ENCODE results near the gene AGPAT4. TPM values are rescaled to one million over a fixed set of nuclear protein-coding genes. Genes with fewer than 3 reads are reported as not detected.
A peak's percentile ranks its signal among the peaks of the same experiment; 100 is the strongest.

The AGPAT4 gene
- total and polyA plus RNA-seq, 2 donors (not counting 3 experiments of a cell fraction or from before 2014, with no cell fraction given), result 10.2 to 15.2 TPM

- Histone ChIP-seq H3K4me1 (ENCODE audit: control insufficient read depth, extremely low read depth, insufficient read depth, low read length) (no peaks in the 10 kb centered on the region), H3K36me3 (ENCODE audit: control insufficient read depth in 2 of 2, extremely low read depth in 1 of 2, insufficient read depth in 2 of 2, low read length in 2 of 2) (no peaks in the 10 kb centered on the region), H3K9ac (replicated peaks; ENCODE audit: extremely low read depth, insufficient read depth, low read length) (no peak overlapping the region), H4K20me1 (replicated peaks; ENCODE audit: control insufficient read depth, extremely low read depth, insufficient read depth, low read length) (no peaks in the 10 kb centered on the region), H3K27me3 (ENCODE audit: control insufficient read depth in 2 of 2, insufficient read depth in 2 of 2, low read length in 2 of 2) (no peaks in the 10 kb centered on the region), H3K4me3 (replicated peaks in 1 of 3; ENCODE audit: insufficient read depth in 1 of 3, low read depth in 1 of 3, low read length in 3 of 3) (no peak overlapping the region), H3K9me3 (replicated peaks; ENCODE audit: control insufficient read depth, insufficient read depth, low read length) (no peaks in the 10 kb centered on the region), H3K27ac (ENCODE audit: insufficient read depth, low read depth, low read length) (no peak overlapping the region), H3K4me2 (ENCODE audit: insufficient read depth, low read length) (no peak overlapping the region), H2AFZ (ENCODE audit: low read depth, low read length) (no peak overlapping the region), H3K79me2 (ENCODE audit: control insufficient read depth, insufficient read depth, low read length) (no peaks in the 10 kb centered on the region), H3K9me1 (replicated peaks; ENCODE audit: control insufficient read depth, extremely low read depth, insufficient read depth, low read length) (no peaks in the 10 kb centered on the region)
- no peak for TF ChIP-seq EZH2 (IDR thresholded peaks at IDR 0.05; ENCODE audit: borderline replicate concordance, low read depth, low read length, severe bottlenecking)
- ChIA-PET CTCF (no interaction called here), POLR2A (no interaction called here)
- no TSS peak for BruUV-seq (replicated peaks)
- dilution Hi-C loops (cut with MboI; ENCODE audit: extremely low pct_ligation_motif_present, low sequenced_read_pairs), result no loop called here
- FAIRE-seq (no peak), DNase-seq (ENCODE audit: low read depth, low spot score) (no peak)
- intact Hi-C loops (cut with micrococcal nuclease), result no loop called here
Observed at GRCh38 chr6:161188547-161189465, 85.1 kb downstream of the AGPAT4 start.

GRCh38 chr6:161186173-161186769, 87.6 kb downstream of the AGPAT4 start:
- Histone ChIP-seq H3K4me2 (ENCODE audit: insufficient read depth, low read length) (no peak overlapping the region), H3K9me3 (replicated peaks; ENCODE audit: control insufficient read depth, insufficient read depth, low read length) (no peaks in the 10 kb centered on the region), H3K9ac (replicated peaks; ENCODE audit: extremely low read depth, insufficient read depth, low read length) (no peak overlapping the region), H3K9me1 (replicated peaks; ENCODE audit: control insufficient read depth, extremely low read depth, insufficient read depth, low read length) (no peaks in the 10 kb centered on the region), H3K36me3 (ENCODE audit: control insufficient read depth in 2 of 2, extremely low read depth in 1 of 2, insufficient read depth in 2 of 2, low read length in 2 of 2) (no peaks in the 10 kb centered on the region), H4K20me1 (replicated peaks; ENCODE audit: control insufficient read depth, extremely low read depth, insufficient read depth, low read length) (no peaks in the 10 kb centered on the region), H3K4me1 (ENCODE audit: control insufficient read depth, extremely low read depth, insufficient read depth, low read length) (no peaks in the 10 kb centered on the region), H3K27ac (ENCODE audit: insufficient read depth, low read depth, low read length) (no peak overlapping the region), H3K27me3 (ENCODE audit: control insufficient read depth in 2 of 2, insufficient read depth in 2 of 2, low read length in 2 of 2) (no peaks in the 10 kb centered on the region), H3K4me3 (replicated peaks in 1 of 3; ENCODE audit: insufficient read depth in 1 of 3, low read depth in 1 of 3, low read length in 3 of 3) (no peak overlapping the region), H3K79me2 (ENCODE audit: control insufficient read depth, insufficient read depth, low read length) (no peaks in the 10 kb centered on the region), H2AFZ (ENCODE audit: low read depth, low read length) (no peak overlapping the region)
- FAIRE-seq (no peak), DNase-seq (ENCODE audit: low read depth, low spot score) (no peak)
- intact Hi-C loops (cut with micrococcal nuclease), result no loop called here
- dilution Hi-C loops (cut with MboI; ENCODE audit: extremely low pct_ligation_motif_present, low sequenced_read_pairs), result no loop called here
- no peak for TF ChIP-seq MYC (IDR thresholded peaks at IDR 0.05; ENCODE audit: low read depth, low read length)
- TF ChIP-seq FOS (IDR thresholded peaks at IDR 0.05; ENCODE audit: borderline replicate concordance, insufficient read depth, low read length), result peak; percentile 77
- no peak for TF ChIP-seq GATA2 (IDR thresholded peaks at IDR 0.05; ENCODE audit: insufficient read depth, insufficient read length, low read depth, low read length)
- TF ChIP-seq JUN (IDR thresholded peaks at IDR 0.05; ENCODE audit: borderline replicate concordance, insufficient read depth, insufficient read length, low read depth), result no peak
- ChIA-PET CTCF (no interaction called here), POLR2A (no interaction called here)
- BruUV-seq (replicated peaks), result no TSS peak
